Measurements from ENCODE around the gene PTCHD1.

PTCHD1 gene

DNA sequence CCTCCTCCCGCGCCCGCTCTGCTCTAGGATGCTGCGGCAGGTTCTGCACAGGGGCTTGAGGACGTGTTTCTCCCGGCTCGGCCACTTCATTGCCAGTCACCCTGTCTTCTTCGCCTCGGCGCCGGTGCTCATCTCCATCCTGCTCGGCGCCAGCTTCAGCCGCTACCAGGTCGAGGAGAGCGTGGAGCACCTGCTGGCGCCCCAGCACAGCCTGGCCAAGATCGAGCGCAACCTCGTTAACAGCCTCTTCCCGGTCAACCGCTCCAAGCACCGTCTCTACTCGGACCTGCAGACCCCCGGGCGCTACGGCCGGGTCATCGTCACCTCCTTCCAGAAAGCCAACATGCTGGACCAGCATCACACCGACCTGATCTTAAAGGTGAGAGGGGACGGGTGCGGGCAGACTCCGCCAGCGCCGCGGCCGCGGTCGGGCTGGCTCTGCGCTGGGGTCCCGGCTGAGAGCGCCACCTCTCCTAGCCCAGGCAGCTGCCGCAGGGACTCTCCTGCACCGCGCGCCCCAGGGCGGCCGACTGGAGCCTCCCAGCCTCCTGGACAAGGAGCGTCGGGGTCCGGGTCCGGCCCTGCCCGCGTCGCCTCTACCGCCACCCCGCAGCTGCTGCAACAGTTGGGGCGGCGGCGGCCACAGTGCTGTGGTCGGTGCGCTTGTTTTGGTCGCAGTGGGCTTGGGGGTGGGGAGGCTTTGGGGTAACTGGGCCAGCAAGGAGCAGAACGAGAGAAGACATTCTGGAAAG is at the start of gene PTCHD1:
PTCHD1 (plus strand) TSS at position 2 of the 752 bp plus-strand sequence; CDS start at position 29, 27 bp downstream.
- no peak for DNase-seq (ENCODE audit: low read depth in 2 of 2)

GRCh38 chrX:23286731-23287130 is 47.9 kb upstream of the PTCHD1 start:
- no peak for DNase-seq (ENCODE audit: low read depth in 2 of 2)

- no peak for DNase-seq (ENCODE audit: low read depth in 2 of 2)
These were observed 47.4 kb upstream of the PTCHD1 start for GRCh38 chrX:23287191-23287725.

- no peak for DNase-seq (ENCODE audit: low read depth in 2 of 2)
These were observed 42.2 kb upstream of the PTCHD1 start for GRCh38 chrX:23292354-23292987.

- no peak for DNase-seq (ENCODE audit: low read depth in 2 of 2)
These were observed 41.5 kb upstream of the PTCHD1 start for GRCh38 chrX:23292988-23293651.

- DNase-seq (ENCODE audit: low read depth in 2 of 2), result no peak
These were observed 29.8 kb upstream of the PTCHD1 start for GRCh38 chrX:23304881-23305280.

- no peak for DNase-seq (ENCODE audit: low read depth in 2 of 2)
These were observed 22.9 kb upstream of the PTCHD1 start for GRCh38 chrX:23311731-23312130.

GRCh38 chrX:23312136-23312535 is 22.5 kb upstream of the PTCHD1 start:
- no peak for DNase-seq (ENCODE audit: low read depth in 2 of 2)

- no peak for DNase-seq (ENCODE audit: low read depth in 2 of 2)
These were observed 16.6 kb upstream of the PTCHD1 start for GRCh38 chrX:23317799-23318724.

DNA sequence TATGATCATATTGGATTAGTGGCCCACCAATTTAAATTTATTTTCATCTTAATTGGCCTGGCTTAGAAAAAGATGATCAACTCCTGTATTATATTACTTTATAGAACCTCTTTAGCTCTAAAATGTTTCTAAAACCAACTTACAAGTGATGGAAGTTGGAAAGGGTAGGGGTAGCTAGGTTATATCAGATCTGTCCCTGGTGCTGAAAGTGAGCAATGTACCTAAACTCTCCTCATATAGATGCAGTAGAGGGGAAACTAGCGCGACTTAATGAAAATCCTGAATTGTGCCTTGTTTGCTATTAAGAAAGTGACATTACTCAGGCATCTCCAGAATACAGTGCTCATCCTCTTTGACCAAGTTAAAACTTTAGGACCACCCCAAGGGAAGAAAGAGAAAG is 7.5 kb upstream of the PTCHD1 start:
- DNase-seq (ENCODE audit: low read depth in 2 of 2), result no peak

GRCh38 chrX:23331701-23332100 is 2.9 kb upstream of the PTCHD1 start:
- no peak for DNase-seq (ENCODE audit: low read depth in 2 of 2)

DNA sequence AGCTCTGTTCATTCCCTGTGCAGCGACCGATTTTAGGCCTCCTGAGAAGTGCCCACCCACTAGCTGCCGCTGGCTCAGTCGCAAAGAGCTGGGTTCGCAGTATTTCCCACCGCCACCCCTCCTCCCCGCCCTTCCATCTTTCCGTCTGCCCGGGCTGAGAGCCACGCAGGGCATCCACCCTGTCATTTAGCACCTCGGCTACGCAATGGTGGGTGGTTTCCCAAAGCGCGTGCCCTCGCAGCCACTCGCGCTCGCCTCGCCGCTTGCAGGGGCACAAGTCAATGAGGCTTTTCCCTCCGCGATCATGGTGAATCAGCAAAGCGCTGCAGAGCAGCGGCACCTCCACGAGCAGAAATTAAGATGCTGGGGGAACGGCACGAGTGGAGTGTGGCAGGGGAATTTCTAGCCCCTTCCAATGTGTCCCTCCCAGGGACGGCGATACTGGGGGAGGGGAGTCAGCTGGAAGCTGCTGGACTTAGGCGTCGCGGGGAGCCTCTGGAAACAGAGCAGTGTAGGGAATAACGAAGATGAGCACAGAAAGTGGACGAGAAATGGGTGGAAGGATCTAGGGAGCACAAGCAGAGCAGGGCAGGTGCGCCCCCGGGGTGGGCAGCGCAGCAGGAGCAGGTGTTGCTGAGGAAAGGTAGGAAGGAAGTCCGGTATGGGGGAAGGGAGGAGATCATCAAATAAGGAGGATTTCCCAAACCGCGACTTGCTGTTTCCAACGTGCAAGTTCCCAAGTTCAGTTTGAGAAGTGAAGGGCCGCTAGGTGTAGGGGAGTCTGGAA is 2.4 kb upstream of the PTCHD1 start:
- no peak for DNase-seq (ENCODE audit: low read depth in 2 of 2)

- DNase-seq (ENCODE audit: low read depth in 2 of 2), result no peak
These were observed 1.5 kb upstream of the PTCHD1 start for GRCh38 chrX:23332888-23333821.

- no peak for DNase-seq (ENCODE audit: low read depth in 2 of 2)
These were observed 668 bp upstream of the PTCHD1 start for GRCh38 chrX:23333842-23334520.

DNA sequence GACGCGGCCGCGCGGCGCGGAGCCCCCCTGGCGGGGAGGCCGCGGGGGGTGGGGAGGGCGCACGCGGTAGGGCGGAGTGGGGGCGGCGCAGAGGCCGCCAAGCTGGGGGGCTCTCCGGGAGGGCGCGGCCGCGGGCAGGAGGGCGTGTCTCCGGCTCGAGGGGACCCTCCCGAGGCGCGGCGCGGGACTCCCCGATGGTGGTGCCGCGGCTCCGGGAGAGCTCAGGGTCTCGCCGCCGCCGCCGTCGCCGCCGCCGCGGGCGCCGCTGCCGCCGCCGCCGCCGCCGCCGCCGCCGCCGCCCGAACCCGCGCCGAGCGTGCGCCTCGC is 165 bp upstream of the PTCHD1 start:
- no peak for DNase-seq (ENCODE audit: low read depth in 2 of 2)

DNA sequence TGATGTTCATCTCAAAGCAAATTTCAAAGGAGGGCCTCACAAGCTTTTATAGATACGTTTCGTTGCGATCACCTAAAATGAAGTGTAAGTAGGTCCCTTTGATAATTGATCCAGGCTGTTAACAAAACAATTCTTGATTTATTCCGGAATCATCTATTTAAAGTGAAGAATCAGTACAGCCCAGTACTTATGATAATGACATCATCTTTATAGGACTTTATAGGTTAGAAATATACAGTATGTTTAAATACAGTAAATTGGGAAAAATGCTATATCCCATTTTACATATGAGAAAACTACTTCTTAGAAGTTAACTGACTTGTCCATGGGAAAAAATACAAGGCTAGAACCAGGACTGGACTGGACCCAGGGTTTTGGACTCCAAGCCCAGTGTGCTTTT is 3.7 kb downstream of the PTCHD1 start:
- DNase-seq (ENCODE audit: low read depth in 2 of 2), result no peak

DNA sequence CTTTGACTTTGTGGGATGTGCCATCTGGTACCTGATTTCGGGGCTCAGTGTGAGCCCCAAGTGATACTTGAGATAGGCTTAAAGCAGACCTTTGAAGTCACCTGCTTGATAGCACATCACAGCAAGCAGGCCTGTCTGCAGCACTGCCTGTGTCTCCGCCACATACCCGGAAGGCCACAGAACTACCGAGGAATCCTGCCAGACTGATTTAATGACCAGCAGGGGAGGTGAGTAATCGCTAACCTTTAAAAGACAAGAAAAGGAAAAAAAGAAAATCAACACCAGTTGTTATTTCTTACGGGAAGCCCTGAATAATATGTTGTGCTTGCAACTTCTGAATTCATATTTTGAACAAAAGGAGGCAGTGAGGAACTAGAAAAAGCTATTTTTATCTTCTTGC is 6.8 kb downstream of the PTCHD1 start:
- no peak for DNase-seq (ENCODE audit: low read depth in 2 of 2)

GRCh38 chrX:23344238-23344903 is 9.7 kb downstream of the PTCHD1 start:
- DNase-seq (ENCODE audit: low read depth in 2 of 2), result no peak

- DNase-seq (ENCODE audit: low read depth in 2 of 2), result no peak
These were observed 10.2 kb downstream of the PTCHD1 start for GRCh38 chrX:23344904-23345271.
